MCF 10A (cell line): ENCODE data around the gene FEZF1. TPM values are rescaled to one million over a fixed set of nuclear protein-coding genes. Genes with fewer than 3 reads are reported as not detected.

Experiments
- BruUV-seq: library from RNA; stranded (reverse); fragments of 400-500 nt; replicated peaks from 2 replicates; lab custom pipeline; 2021; lab: Mats Ljungman, UMichigan
- CTCF ChIA-PET: fragments of 300-600 bp; sonication (Branson Sonifier 250); formaldehyde crosslinking; extraction: SDS; loops from one replicate; lab custom pipeline; 2021; ENCODE audit warnings: antibody characterized with exemption, inconsistent platforms; lab: Yijun Ruan, JAX
- POLR2A ChIA-PET: fragments of 300-600, 350-650 bp; sonication (Branson Sonifier 250); formaldehyde crosslinking; extraction: SDS; loops from one replicate; lab custom pipeline; 2020; ENCODE audit warnings: antibody characterized with exemption, inconsistent platforms; lab: Yijun Ruan, JAX
- DNase-seq: peaks from one replicate; pipeline ENCODE4 v3.0.0-alpha.2; 2018; ENCODE audit not compliant: unreplicated experiment
- H3K27ac Mint-ChIP-seq: one replicate; pipeline ENCODE4 v1.8.0; 2022; ENCODE audit warnings: mild to moderate bottlenecking, low read depth, mixed read lengths; ENCODE audit not compliant: unreplicated experiment
- H3K27me3 Mint-ChIP-seq: one replicate; pipeline ENCODE4 v1.8.0; 2022; ENCODE audit warnings: mixed read lengths; ENCODE audit not compliant: insufficient read depth, unreplicated experiment
- H3K36me3 Mint-ChIP-seq: one replicate; pipeline ENCODE4 v1.8.0; 2022; ENCODE audit warnings: mild to moderate bottlenecking, moderate library complexity, mixed read lengths; ENCODE audit not compliant: insufficient read depth, unreplicated experiment
- H3K4me1 Mint-ChIP-seq: one replicate; pipeline ENCODE4 v1.8.0; 2022; ENCODE audit warnings: mixed read lengths; ENCODE audit not compliant: insufficient read depth, unreplicated experiment
- H3K4me3 Mint-ChIP-seq: one replicate; pipeline ENCODE4 v1.8.0; 2022; ENCODE audit warnings: mild to moderate bottlenecking, moderate library complexity, mixed read lengths; ENCODE audit not compliant: unreplicated experiment
- H3K9me3 Mint-ChIP-seq: one replicate; pipeline ENCODE4 v1.8.0; 2022; ENCODE audit warnings: mixed read lengths; ENCODE audit not compliant: unreplicated experiment
- CTCF ChIP-seq: fragments of 200-600 bp; IDR thresholded peaks from one replicate; pipeline ENCODE4 v1.8.0; 2022; ENCODE audit warnings: antibody characterized with exemption, mild to moderate bottlenecking; ENCODE audit not compliant: unreplicated experiment
- intact Hi-C: fragments of 100-400 bp; cut with micrococcal nuclease; formaldehyde crosslinking; loops from 2 replicates; pipeline ENCODE4 v1.14.1; 2022
- total RNA-seq: library from RNA; stranded (reverse); gene quantifications from 2 replicates; pipeline ENCODE4 v1.2.3, GENCODE V29; 2022

FEZF1 gene
- total RNA-seq, 1 experiment from 2014 or later = not detected

GRCh38 chr7:122300956-122301833 is 3.4 kb downstream of the FEZF1 start:
- no TSS peak for BruUV-seq
- ChIA-PET CTCF (interaction anchor here (0.9 kb wide), 1 partner anchor 23 kb away, joined by 3 read pairs; no protein-coding TSS in a partner anchor), POLR2A (no interaction called here)
- Mint-ChIP-seq H3K27me3 (peaks cover 45% of the 10 kb centered on the region), H3K4me1 (peaks cover 5% of the 10 kb centered on the region), H3K36me3 (no peaks in the 10 kb centered on the region), H3K9me3 (peaks cover 7% of the 10 kb centered on the region), H3K27ac (no peak overlapping the region), H3K4me3 (no peak overlapping the region)
- intact Hi-C loops = no loop called here
- no peak for DNase-seq
- no peak for TF ChIP-seq CTCF

DNA sequence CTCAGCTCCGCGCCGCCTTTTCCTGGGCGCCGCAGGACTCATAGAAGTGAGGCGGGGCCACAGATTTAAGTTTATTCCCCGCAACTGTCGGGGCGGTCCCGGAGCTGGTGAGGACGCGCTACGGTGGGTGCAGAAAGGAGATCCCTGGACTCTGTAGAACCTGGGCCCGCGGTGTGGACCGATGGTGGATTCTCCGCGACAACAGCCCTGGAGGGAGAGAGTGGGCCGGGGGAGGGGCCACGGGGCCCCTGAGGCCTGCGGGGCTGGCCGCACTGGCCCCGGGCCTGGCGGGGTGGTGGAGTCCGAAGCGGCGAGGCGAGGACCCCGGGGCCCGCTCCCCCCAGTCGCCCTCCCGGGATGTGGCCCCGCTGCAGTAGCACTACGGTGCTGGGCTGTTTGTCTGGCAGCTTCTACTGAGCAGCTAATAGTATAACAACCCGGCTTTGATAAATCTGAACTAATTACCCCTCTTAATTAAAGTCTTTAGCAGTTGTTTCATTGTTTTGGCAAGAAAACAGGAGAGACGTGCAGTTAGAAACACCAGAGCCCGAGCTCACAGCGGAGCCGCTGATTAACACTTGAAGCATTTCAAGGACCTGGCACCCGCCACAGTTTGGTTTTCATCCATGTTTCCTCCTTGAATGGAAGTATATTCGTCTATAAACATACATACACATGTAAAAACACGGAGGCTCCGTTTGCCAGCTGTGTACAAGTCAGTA is 4.2 kb downstream of the FEZF1 start:
- Mint-ChIP-seq H3K27ac (no peak overlapping the region), H3K36me3 (no peaks in the 10 kb centered on the region), H3K4me1 (peaks cover 5% of the 10 kb centered on the region), H3K4me3 (no peak overlapping the region), H3K9me3 (peaks cover 7% of the 10 kb centered on the region), H3K27me3 (peaks cover 51% of the 10 kb centered on the region)
- ChIA-PET CTCF (interaction anchor here (0.6 to 0.9 kb wide), 2 partner anchors 19 to 22 kb away, joined by 3 read pairs; no protein-coding TSS in a partner anchor), POLR2A (no interaction called here)
- intact Hi-C loops = no loop called here
- no TSS peak for BruUV-seq
- DNase-seq = no peak
- no peak for TF ChIP-seq CTCF

DNA sequence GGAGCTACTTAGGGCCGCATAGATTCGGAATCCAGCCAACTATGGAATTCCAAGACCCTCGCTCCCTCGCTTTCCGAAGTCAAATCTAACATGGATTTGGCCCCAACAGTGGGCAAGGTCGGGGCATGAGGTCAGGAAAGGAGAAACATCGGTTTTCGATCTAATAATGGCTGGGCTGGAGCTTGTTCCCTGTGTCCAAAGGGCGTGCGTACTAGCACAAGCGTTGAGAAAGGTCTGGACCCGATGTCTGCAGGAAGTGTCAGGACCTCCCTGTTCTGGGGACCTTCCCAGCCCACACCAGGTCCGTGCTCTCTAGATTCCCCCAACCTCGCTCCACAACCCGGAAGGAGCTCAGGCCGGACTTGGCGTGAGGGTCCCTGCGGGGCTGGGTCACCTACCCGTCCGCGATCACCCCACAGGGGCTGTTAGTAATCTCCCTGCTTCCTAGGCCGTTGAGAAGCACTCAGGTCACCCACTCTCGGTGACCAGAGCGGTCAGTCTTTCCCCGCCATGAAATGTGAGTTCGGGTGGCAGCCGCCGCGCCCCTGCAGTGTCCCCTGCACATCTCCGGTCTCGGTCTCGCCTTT is 4.8 kb downstream of the FEZF1 start:
- TF ChIP-seq CTCF = no peak
- no peak overlapping the region for H3K4me3 Mint-ChIP-seq
- peaks cover 5% of the 10 kb centered on the region for H3K4me1 Mint-ChIP-seq
- no peak overlapping the region for H3K27ac Mint-ChIP-seq
- H3K9me3 Mint-ChIP-seq = peaks cover 7% of the 10 kb centered on the region
- no TSS peak for BruUV-seq
- CTCF ChIA-PET = interaction anchor here (0.6 to 0.9 kb wide), 2 partner anchors 21 to 96 kb away, joined by 3 read pairs; no protein-coding TSS in a partner anchor
- DNase-seq = no peak
- no peaks in the 10 kb centered on the region for H3K36me3 Mint-ChIP-seq
- H3K27me3 Mint-ChIP-seq = peaks cover 58% of the 10 kb centered on the region
- POLR2A ChIA-PET = no interaction called here
- intact Hi-C loops = no loop called here

DNA sequence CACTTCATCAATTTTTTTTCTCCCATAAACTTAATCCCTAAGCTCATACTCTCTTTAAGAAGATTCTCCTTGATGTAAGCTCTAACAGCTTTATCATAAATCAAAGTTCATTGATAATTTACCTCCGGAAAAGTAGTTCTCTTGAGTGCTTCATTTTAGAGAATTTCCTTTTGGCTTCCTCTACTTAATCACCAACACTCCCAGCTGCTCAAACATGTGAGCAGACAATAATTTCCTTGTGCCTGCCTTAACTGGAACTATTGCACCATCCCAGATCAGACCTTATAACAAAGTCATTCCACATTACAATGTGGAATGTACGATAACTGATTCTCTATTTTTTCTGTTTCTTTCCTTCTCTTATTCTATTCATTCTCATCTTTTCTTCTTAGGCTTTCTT is 5.9 kb downstream of the FEZF1 start:
- DNase-seq = no peak
- intact Hi-C loops = no loop called here
- TF ChIP-seq CTCF = no peak

More for the DNA sequence above, 5.9 kb downstream of the FEZF1 start:
- H3K4me1 Mint-ChIP-seq = peaks cover 5% of the 10 kb centered on the region
- no peaks in the 10 kb centered on the region for H3K36me3 Mint-ChIP-seq
- ChIA-PET POLR2A (no interaction called here), CTCF (interaction anchor here (1.0 kb wide), 1 partner anchor 235 kb away, joined by 5 read pairs; no protein-coding TSS in a partner anchor)
- no peak overlapping the region for H3K4me3 Mint-ChIP-seq
- peaks cover 7% of the 10 kb centered on the region for H3K9me3 Mint-ChIP-seq
- H3K27me3 Mint-ChIP-seq = peaks cover 65% of the 10 kb centered on the region
- BruUV-seq = no TSS peak
- H3K27ac Mint-ChIP-seq = no peak overlapping the region
